ENCODE measurements around the gene ZNF22. TPM values are rescaled to one million over a fixed set of nuclear protein-coding genes. Genes with fewer than 3 reads are reported as not detected.

ZNF22 gene
- total and polyA plus RNA-seq, 7 donors: 12.9 to 29.9 (median 18.3) TPM

DNA sequence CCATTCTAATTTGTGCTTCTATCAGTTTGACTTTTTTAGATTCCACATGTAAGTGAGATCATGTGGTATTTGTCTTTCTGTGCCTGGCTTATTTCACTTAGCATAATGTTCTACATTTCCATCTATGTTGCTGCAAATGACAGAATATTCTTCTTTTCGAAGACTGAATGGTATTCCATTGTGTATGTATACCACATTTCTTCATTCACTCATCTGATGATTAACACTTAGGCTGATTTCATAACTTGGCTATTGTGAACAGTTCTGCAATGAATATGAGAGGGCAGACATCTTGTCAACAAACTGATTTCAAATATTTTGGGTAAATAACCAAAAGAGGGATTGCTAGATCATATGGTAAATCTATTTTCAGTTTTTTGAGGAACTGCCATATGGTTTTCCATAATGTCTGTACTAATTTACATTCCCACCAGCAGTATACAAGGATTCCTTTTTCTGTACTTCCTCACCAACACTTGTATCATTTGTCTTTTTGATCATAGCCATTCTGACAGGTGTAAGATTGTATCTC, 52.9 kb downstream of the ZNF22 start:
- TF ChIP-seq EP300 (IDR thresholded peaks at IDR 0.05) (no peak), POLR2A (IDR thresholded peaks at IDR 0.05) (no peak), POLR2AphosphoS5 (IDR thresholded peaks at IDR 0.05) (no peak)
- TF ChIP-seq, protein P1, sequence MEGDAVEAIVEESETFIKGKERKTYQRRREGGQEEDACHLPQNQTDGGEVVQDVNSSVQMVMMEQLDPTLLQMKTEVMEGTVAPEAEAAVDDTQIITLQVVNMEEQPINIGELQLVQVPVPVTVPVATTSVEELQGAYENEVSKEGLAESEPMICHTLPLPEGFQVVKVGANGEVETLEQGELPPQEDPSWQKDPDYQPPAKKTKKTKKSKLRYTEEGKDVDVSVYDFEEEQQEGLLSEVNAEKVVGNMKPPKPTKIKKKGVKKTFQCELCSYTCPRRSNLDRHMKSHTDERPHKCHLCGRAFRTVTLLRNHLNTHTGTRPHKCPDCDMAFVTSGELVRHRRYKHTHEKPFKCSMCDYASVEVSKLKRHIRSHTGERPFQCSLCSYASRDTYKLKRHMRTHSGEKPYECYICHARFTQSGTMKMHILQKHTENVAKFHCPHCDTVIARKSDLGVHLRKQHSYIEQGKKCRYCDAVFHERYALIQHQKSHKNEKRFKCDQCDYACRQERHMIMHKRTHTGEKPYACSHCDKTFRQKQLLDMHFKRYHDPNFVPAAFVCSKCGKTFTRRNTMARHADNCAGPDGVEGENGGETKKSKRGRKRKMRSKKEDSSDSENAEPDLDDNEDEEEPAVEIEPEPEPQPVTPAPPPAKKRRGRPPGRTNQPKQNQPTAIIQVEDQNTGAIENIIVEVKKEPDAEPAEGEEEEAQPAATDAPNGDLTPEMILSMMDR (IDR thresholded peaks at IDR 0.05): no peak
- Histone ChIP-seq H3K27ac (no peak overlapping the region), H3K36me3 (no peaks in the 10 kb centered on the region), H3K9me3 (no peaks in the 10 kb centered on the region), H3K4me1 (no peaks in the 10 kb centered on the region), H3K4me3 (no peak overlapping the region), H3K27me3 (no peaks in the 10 kb centered on the region)
- intact Hi-C loops (cut with DNase I): no loop called here
- 79 to 83% methylated on average over 1 of the region's 1 CpG for WGBS, 2 donors
- DNase-seq: no peak

Other genes starting within 250 kb of the ZNF22 start
- under 1 TPM in 1 of 4 donors, not detected in 3; 0.33 TPM for gene TMEM72, start 89.6 kb upstream of the ZNF22 start, total RNA-seq
- gene TMEM72, start 89.6 kb upstream of the ZNF22 start, polyA plus RNA-seq: 10 to 100 TPM in 1 of 3 donors, 1 to 10 TPM in 2; 3.9 to 11.8 (median 4.2) TPM
- gene RASSF4, start 41.1 kb upstream of the ZNF22 start, total RNA-seq: 10 to 100 TPM; 23.2 to 61.7 (median 45.2) TPM
- 10 to 100 TPM in 2 of 3 donors, 1 to 10 TPM in 1; 7.8 to 23.2 (median 13.6) TPM for gene RASSF4, start 41.1 kb upstream of the ZNF22 start, polyA plus RNA-seq
- gene DEPP1, start 22.1 kb upstream of the ZNF22 start, total RNA-seq: 100 to 1,000 TPM in 1 of 4 donors, 10 to 100 TPM in 3; 47.8 to 294 (median 54.7) TPM
- 10 to 100 TPM; 16.0 to 58.3 (median 53.6) TPM for gene DEPP1, start 22.1 kb upstream of the ZNF22 start, polyA plus RNA-seq